ENCODE measurements around the gene SSBP2.

Gene SSBP2

DNA sequence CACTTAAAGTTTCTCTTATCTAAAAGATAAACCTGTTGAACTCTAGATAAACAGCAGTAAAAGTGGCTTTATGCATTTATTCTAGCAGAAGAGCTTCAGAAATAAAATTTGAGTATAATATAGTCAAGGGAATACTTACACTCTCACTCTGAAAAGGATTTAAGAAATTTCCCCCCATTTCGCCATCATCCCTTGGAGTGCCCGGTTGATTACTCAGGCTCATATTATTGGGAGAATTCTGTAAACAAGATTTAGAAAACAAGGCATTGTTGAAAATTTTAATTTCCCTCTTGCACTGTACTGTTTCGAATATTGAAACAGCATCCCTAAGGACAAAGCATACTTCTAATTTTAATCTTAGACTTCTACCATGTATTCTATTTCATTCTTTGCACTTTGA is 322.5 kb downstream of the SSBP2 start:
- peaks cover 15% of the 10 kb centered on the region; the same call in 1 of the 2 replicates for H3F3A ChIP-seq (ENCODE audit: insufficient read depth)
- no peak overlapping the region for H3K9ac ChIP-seq (ENCODE audit: low read length)
- 0 out of 2 replicates have a peak, but pooled peaks cover 3% of the 10 kb centered on the region for H3K36me3 ChIP-seq (ENCODE audit: low read length)
- H3K4me3 ChIP-seq (ENCODE audit: insufficient read depth, low read length, poor library complexity, severe bottlenecking): no peak overlapping the region
- no peak overlapping the region for H3K27ac ChIP-seq (ENCODE audit: low read depth, low read length)
- H3K9me2 ChIP-seq (replicated peaks; ENCODE audit: insufficient read depth, low read length): no peaks in the 10 kb centered on the region
- no peak overlapping the region for H3K4me2 ChIP-seq (ENCODE audit: low read depth, low read length, poor library complexity, severe bottlenecking)
- no peaks in the 10 kb centered on the region for H3K27me3 ChIP-seq (ENCODE audit: low read length)
- no peaks in the 10 kb centered on the region for H3K79me2 ChIP-seq (ENCODE audit: insufficient read depth, low read length)
- H3K9me3 ChIP-seq (ENCODE audit: insufficient read depth, low read length): no peaks in the 10 kb centered on the region
- TF ChIP-seq, protein P1, sequence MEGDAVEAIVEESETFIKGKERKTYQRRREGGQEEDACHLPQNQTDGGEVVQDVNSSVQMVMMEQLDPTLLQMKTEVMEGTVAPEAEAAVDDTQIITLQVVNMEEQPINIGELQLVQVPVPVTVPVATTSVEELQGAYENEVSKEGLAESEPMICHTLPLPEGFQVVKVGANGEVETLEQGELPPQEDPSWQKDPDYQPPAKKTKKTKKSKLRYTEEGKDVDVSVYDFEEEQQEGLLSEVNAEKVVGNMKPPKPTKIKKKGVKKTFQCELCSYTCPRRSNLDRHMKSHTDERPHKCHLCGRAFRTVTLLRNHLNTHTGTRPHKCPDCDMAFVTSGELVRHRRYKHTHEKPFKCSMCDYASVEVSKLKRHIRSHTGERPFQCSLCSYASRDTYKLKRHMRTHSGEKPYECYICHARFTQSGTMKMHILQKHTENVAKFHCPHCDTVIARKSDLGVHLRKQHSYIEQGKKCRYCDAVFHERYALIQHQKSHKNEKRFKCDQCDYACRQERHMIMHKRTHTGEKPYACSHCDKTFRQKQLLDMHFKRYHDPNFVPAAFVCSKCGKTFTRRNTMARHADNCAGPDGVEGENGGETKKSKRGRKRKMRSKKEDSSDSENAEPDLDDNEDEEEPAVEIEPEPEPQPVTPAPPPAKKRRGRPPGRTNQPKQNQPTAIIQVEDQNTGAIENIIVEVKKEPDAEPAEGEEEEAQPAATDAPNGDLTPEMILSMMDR (IDR thresholded peaks at IDR 0.05; ENCODE audit: insufficient read depth, low read length, poor library complexity, severe bottlenecking): no peak
- TF ChIP-seq EZH2phosphoT487 (conservative IDR thresholded peaks at IDR 0.05; ENCODE audit: low read length): no peak
- no peaks in the 10 kb centered on the region for H4K20me1 ChIP-seq (ENCODE audit: low read depth, low read length)
- no peak overlapping the region for H2AFZ ChIP-seq (ENCODE audit: low read depth, low read length, severe bottlenecking)

DNA sequence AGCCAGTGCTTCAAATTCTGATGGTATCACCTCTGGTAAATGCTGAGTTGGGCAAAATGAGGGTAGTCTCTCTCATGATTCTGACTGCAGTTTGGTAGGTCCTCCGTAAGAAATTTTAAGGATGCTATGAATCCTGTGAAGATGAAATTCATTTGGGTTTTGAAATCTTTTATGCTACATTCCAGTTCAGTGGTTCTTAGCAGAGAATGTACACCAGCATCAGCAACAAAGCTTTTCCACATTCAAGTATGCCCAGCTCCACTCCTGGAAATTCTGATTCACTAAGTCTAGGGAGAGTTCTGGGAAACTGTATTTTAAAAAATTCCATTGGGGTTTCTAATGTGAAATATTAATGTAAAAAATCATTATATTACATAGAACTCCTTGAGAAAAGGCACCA is 323.3 kb downstream of the SSBP2 start:
- Histone ChIP-seq H2AFZ (ENCODE audit: low read depth, low read length, severe bottlenecking) (no peak overlapping the region), H3K27ac (ENCODE audit: low read depth, low read length) (no peak overlapping the region), H3F3A (ENCODE audit: insufficient read depth) (peaks cover 15% of the 10 kb centered on the region; the same call in 1 of the 2 replicates), H3K79me2 (ENCODE audit: insufficient read depth, low read length) (no peaks in the 10 kb centered on the region), H4K20me1 (ENCODE audit: low read depth, low read length) (no peaks in the 10 kb centered on the region), H3K27me3 (ENCODE audit: low read length) (no peaks in the 10 kb centered on the region), H3K4me2 (ENCODE audit: low read depth, low read length, poor library complexity, severe bottlenecking) (no peak overlapping the region), H3K36me3 (ENCODE audit: low read length) (0 out of 2 replicates have a peak, but pooled peaks cover 3% of the 10 kb centered on the region), H3K9me3 (ENCODE audit: insufficient read depth, low read length) (no peaks in the 10 kb centered on the region), H3K9me2 (replicated peaks; ENCODE audit: insufficient read depth, low read length) (no peaks in the 10 kb centered on the region), H3K9ac (ENCODE audit: low read length) (no peak overlapping the region), H3K4me3 (ENCODE audit: insufficient read depth, low read length, poor library complexity, severe bottlenecking) (no peak overlapping the region)
- no peak for TF ChIP-seq EZH2phosphoT487 (conservative IDR thresholded peaks at IDR 0.05; ENCODE audit: low read length)

DNA sequence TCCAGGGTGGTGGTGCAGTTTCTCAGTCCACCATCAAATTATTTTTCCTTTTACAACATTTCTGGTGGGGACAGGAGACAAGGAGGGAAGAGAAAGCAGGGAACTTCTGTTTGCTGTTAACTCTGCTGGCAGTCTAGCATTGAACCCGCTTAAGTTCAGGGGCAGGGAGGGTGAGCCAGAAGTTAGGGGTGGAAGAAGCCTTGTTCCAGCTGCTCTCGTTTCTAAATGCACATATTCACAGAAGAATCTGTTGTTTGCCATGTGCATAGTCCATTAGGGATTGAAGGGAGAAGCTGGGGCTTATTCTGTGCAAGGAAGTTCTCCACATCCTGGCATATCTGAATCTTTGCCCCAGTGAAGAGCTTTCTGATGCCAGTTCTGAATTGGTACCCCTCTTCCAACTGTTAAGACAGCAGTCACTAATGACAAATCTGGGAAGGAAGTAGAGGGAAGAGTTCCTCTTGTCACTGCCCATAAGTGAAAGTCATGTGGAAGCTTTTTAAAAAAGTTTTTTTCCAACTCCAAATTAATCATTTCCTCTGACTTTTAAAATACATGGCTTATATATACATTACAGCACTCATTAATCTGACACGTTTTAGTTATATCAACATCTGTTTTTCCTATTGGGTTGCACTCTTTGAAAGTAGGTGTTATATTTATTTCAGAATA is 324.4 kb downstream of the SSBP2 start:
- Histone ChIP-seq H3K9ac (ENCODE audit: low read length) (no peak overlapping the region), H2AFZ (ENCODE audit: low read depth, low read length, severe bottlenecking) (no peak overlapping the region)

More for the DNA sequence above, 324.4 kb downstream of the SSBP2 start:
- H3K4me2 ChIP-seq (ENCODE audit: low read depth, low read length, poor library complexity, severe bottlenecking): no peak overlapping the region
- H3K9me3 ChIP-seq (ENCODE audit: insufficient read depth, low read length): no peaks in the 10 kb centered on the region
- no peaks in the 10 kb centered on the region for H3K79me2 ChIP-seq (ENCODE audit: insufficient read depth, low read length)
- peaks cover 15% of the 10 kb centered on the region; the same call in 1 of the 2 replicates for H3F3A ChIP-seq (ENCODE audit: insufficient read depth)
- H3K9me2 ChIP-seq (replicated peaks; ENCODE audit: insufficient read depth, low read length): no peaks in the 10 kb centered on the region
- H3K27me3 ChIP-seq (ENCODE audit: low read length): no peaks in the 10 kb centered on the region
- H3K27ac ChIP-seq (ENCODE audit: low read depth, low read length): peak overlapping the region; percentile 17; the same call in 1 of the 2 replicates
- H3K4me3 ChIP-seq (ENCODE audit: insufficient read depth, low read length, poor library complexity, severe bottlenecking): no peak overlapping the region
- no peaks in the 10 kb centered on the region for H4K20me1 ChIP-seq (ENCODE audit: low read depth, low read length)
- no peak for TF ChIP-seq EZH2phosphoT487 (conservative IDR thresholded peaks at IDR 0.05; ENCODE audit: low read length)
- TF ChIP-seq, protein P1 (IDR thresholded peaks at IDR 0.05; ENCODE audit: insufficient read depth, low read length, poor library complexity, severe bottlenecking): no peak
- H3K36me3 ChIP-seq (ENCODE audit: low read length): 0 out of 2 replicates have a peak, but pooled peaks cover 3% of the 10 kb centered on the region

Data from SU-DHL-6 (cell line).